ENCODE data around the gene USP17L5.
"Not testable (repeated sequence)": the region's sequence is repeated elsewhere in the genome, so short reads cannot be mapped to it uniquely, and the experiment has no call there.

The USP17L5 gene

DNA sequence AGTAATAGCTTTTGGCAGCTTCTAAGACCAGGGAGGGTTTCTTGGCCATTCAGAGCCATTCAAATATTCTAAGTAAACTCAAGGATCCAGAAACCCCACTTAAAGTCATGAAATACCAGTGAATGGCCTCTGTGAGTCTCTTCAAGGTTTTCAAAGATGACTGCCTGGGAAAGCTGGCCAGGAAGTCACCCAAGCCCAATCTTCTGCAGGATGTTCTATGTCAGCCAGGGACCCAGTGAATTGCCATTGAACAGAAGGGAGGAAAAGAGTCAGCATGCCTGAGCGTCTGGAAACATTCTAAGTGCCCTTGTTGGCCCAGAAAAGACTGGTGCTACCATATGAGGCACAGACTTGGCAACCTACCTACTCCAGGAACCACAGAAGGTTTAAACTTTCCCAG, 40.7 kb downstream of the USP17L5 start:
- H4K20me1 ChIP-seq (ENCODE audit: insufficient read depth, low read length); H3K4me2 ChIP-seq (ENCODE audit: low read length); H3K9me3 ChIP-seq (ENCODE audit: insufficient read depth, low read length); H3K9ac ChIP-seq (ENCODE audit: low read length); H3K27ac ChIP-seq (ENCODE audit: low read length); H2AFZ ChIP-seq (ENCODE audit: low read depth, low read length); H3K79me2 ChIP-seq (ENCODE audit: low read length); H3K4me1 ChIP-seq (ENCODE audit: low read length); H3K4me3 ChIP-seq (ENCODE audit: low read length); H3K27me3 ChIP-seq (ENCODE audit: low read depth, low read length); H3K36me3 ChIP-seq (replicated peaks; ENCODE audit: low read depth, low read length): not testable (repeated sequence)

DNA sequence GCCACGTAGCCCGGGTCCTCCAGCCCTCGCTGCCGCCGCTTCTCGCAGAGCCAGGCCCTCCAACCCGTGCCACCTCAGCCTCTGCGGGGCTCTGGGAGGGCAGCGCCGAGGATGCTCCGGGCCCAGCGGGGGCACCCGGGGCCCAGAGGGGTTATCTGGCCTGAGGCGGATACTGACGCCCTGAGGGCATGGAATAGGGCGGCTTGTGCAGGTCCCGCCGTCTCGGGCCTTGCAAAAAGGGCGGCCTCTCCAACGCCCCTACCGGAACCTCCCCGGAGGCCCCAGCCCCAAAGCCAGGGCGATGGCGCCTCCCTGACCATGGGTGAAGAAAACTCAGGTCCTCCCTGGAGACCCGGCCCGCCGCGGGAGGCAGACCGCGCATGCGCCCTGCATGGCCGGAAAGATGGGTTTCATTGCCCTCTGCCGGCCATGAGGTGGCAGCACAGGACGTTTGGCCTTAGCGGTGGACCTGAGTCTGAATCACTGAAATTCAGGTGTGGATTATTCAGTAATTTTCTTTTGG, 41.9 kb downstream of the USP17L5 start:
- not testable (repeated sequence) for H2AFZ ChIP-seq (ENCODE audit: low read depth, low read length); H3K27me3 ChIP-seq (ENCODE audit: low read depth, low read length); H3K4me1 ChIP-seq (ENCODE audit: low read length); H3K36me3 ChIP-seq (replicated peaks; ENCODE audit: low read depth, low read length); H3K9ac ChIP-seq (ENCODE audit: low read length); H3K27ac ChIP-seq (ENCODE audit: low read length); H3K79me2 ChIP-seq (ENCODE audit: low read length); H4K20me1 ChIP-seq (ENCODE audit: insufficient read depth, low read length); H3K4me2 ChIP-seq (ENCODE audit: low read length); H3K9me3 ChIP-seq (ENCODE audit: insufficient read depth, low read length); H3K4me3 ChIP-seq (ENCODE audit: low read length)
- TF ChIP-seq, protein P1, sequence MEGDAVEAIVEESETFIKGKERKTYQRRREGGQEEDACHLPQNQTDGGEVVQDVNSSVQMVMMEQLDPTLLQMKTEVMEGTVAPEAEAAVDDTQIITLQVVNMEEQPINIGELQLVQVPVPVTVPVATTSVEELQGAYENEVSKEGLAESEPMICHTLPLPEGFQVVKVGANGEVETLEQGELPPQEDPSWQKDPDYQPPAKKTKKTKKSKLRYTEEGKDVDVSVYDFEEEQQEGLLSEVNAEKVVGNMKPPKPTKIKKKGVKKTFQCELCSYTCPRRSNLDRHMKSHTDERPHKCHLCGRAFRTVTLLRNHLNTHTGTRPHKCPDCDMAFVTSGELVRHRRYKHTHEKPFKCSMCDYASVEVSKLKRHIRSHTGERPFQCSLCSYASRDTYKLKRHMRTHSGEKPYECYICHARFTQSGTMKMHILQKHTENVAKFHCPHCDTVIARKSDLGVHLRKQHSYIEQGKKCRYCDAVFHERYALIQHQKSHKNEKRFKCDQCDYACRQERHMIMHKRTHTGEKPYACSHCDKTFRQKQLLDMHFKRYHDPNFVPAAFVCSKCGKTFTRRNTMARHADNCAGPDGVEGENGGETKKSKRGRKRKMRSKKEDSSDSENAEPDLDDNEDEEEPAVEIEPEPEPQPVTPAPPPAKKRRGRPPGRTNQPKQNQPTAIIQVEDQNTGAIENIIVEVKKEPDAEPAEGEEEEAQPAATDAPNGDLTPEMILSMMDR (IDR thresholded peaks at IDR 0.05; ENCODE audit: low read depth, low read length) = peak; percentile 11; the same call in 1 of the 2 replicates

DNA sequence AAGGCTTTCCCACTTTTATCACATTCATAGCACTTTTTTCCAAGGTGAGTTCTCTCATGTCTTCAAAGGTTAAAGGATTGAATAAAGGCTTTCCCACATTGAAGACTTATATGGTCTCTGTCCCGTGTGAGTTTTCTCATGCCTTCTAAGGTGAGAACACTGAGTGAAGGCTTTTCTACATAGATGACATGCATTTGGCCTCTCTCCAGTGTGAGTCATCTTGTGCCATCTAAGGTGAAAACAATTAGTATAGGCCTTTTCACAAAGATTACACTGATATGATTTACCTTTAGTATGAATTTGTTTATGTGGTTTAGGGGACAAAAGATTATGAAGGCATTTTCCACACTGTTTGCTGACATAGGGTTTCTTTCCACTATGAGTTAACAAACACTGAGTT, 44.9 kb downstream of the USP17L5 start:
- Histone ChIP-seq H3K4me1 (ENCODE audit: low read length) (no peaks in the 10 kb centered on the region), H3K27ac (ENCODE audit: low read length) (no peak overlapping the region)

DNA sequence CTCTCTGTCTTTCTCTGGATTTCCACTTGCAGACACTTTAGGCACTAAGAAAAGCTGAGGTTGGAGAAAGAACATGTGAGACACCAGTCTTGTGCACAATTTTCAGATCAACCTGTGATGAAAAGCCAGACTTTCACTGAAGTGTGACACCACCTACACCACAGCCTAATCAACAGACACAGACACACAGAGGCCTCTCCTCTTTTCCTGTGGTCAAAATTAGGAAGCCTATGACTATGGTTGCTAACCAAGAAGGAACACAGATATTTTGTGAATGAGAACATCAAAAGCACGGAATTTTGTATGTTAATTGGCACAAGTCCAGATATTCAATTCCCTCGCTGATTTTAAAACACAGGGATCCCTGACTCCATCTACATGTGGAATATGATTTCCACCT, 49.8 kb downstream of the USP17L5 start:
- H3K9me3 ChIP-seq (ENCODE audit: insufficient read depth, low read length); H3K4me3 ChIP-seq (ENCODE audit: low read length); H4K20me1 ChIP-seq (ENCODE audit: insufficient read depth, low read length); H3K27me3 ChIP-seq (ENCODE audit: low read depth, low read length); H3K27ac ChIP-seq (ENCODE audit: low read length); H3K4me1 ChIP-seq (ENCODE audit: low read length); H2AFZ ChIP-seq (ENCODE audit: low read depth, low read length); H3K4me2 ChIP-seq (ENCODE audit: low read length); H3K79me2 ChIP-seq (ENCODE audit: low read length); H3K36me3 ChIP-seq (replicated peaks; ENCODE audit: low read depth, low read length); H3K9ac ChIP-seq (ENCODE audit: low read length): not testable (repeated sequence)

More for the DNA sequence above, 44.9 kb downstream of the USP17L5 start:
- Histone ChIP-seq H3K4me3 (ENCODE audit: low read length) (no peak overlapping the region), H3K9me3 (ENCODE audit: insufficient read depth, low read length) (no peaks in the 10 kb centered on the region), H3K4me2 (ENCODE audit: low read length) (no peak overlapping the region), H3K36me3 (replicated peaks; ENCODE audit: low read depth, low read length) (no peaks in the 10 kb centered on the region), H4K20me1 (ENCODE audit: insufficient read depth, low read length) (no peaks in the 10 kb centered on the region), H2AFZ (ENCODE audit: low read depth, low read length) (no peak overlapping the region), H3K27me3 (ENCODE audit: low read depth, low read length) (no peaks in the 10 kb centered on the region), H3K9ac (ENCODE audit: low read length) (no peak overlapping the region), H3K79me2 (ENCODE audit: low read length) (no peaks in the 10 kb centered on the region)
- TF ChIP-seq, protein P1 (IDR thresholded peaks at IDR 0.05; ENCODE audit: low read depth, low read length) = no peak
- TF ChIP-seq EZH2phosphoT487 (IDR thresholded peaks at IDR 0.05; ENCODE audit: low read depth) = no peak
